Stomach (tissue), 9 donors: ENCODE results near the gene EVX1. TPM values are rescaled to one million over a fixed set of nuclear protein-coding genes. Genes with fewer than 3 reads are reported as not detected.

Experiments used
- DNase-seq, 2 donors: peaks; one replicate each; pipeline versions ENCODE4 v3.0.0 to v3.0.0-alpha.2; 2013 to 2019
- H3K27ac ChIP-seq, 5 donors: fragments of 200-600 bp in 4 of 5; sonication (generic) in 4 of 5; one replicate each; pipeline ENCODE4 v1.5.1; 2013 to 2019; ENCODE audit warnings: mild to moderate bottlenecking in 1 of 5, moderate library complexity in 1 of 5
- H3K27me3 ChIP-seq, 3 donors: fragments of 200-600 bp; sonication (generic); one replicate each; pipeline ENCODE4 v1.5.1; 2017 to 2019; ENCODE audit warnings: mixed run types in 1 of 3
- H3K36me3 ChIP-seq, 4 donors: fragments of 200-600 bp; sonication (generic); 1 replicate in 3 of 4; 2 replicates in 1 of 4; pipeline ENCODE4 v1.5.1; 2016 to 2019
- H3K4me1 ChIP-seq, 4 donors: fragments of 200-600 bp; sonication (generic); one replicate each; pipeline ENCODE4 v1.5.1; 2016 to 2019
- H3K4me3 ChIP-seq, 4 donors: fragments of 200-600 bp; sonication (generic) in 3 of 4; one replicate each; pipeline ENCODE4 v1.5.1; 2016 to 2019; ENCODE audit warnings: mild to moderate bottlenecking in 1 of 4
- H3K9me3 ChIP-seq, 4 donors: fragments of 200-600 bp; sonication (generic); one replicate each; pipeline ENCODE4 v1.5.1; 2016 to 2019
- EP300 ChIP-seq: sonication (generic); formaldehyde crosslinking; IDR thresholded peaks from one replicate; pipeline ENCODE4 v1.6.1; 2017; ENCODE audit warnings: antibody characterized with exemption
- POLR2A ChIP-seq, 4 donors: fragments of 450-650 bp; IDR thresholded peaks; one replicate each; pipeline ENCODE4 v1.6.1; 2016; ENCODE audit warnings: antibody characterized with exemption in 4 of 4, control low read depth in 2 of 4, mild to moderate bottlenecking in 1 of 4, moderate library complexity in 1 of 4
- POLR2AphosphoS5 ChIP-seq, 3 donors: sonication (generic); formaldehyde crosslinking; IDR thresholded peaks; one replicate each; pipeline ENCODE4 v1.6.1; 2016; ENCODE audit warnings: antibody characterized with exemption in 3 of 3
- WGBS, 5 donors: extraction: QIAGEN DNeasy Blood & Tissue Kit in 3 of 5; methylation state at CpG; one replicate each; pipeline versions ENCODE4 v1.1.5 to v1.1.7; 2013 to 2018; 5-methylcytosine and 5-hydroxymethylcytosine counted together
- intact Hi-C: fragments of 100-400 bp; cut with DNase I; formaldehyde crosslinking; loops from one replicate; pipeline ENCODE4 v1.15.1; 2023; ENCODE audit warnings: low total_unique reads
- polyA plus RNA-seq, 3 donors: library from polyadenylated mRNA; stranded (reverse); fragments of 200-250 nt; gene quantifications; one replicate each; pipeline ENCODE4 v1.2.3, GENCODE V29; 2013
- total RNA-seq, 5 donors: library from RNA; depleted of rRNA; stranded (reverse); fragments of >200 nt; gene quantifications; one replicate each; pipeline versions ENCODE4 v1.1.0 to v1.2.3, GENCODE V29; 2014 to 2016
- TF ChIP-seq, protein P1 (sequence below), 7 experiments: fragments of 450-650 bp in 4 of 7; fragments of 200-600 bp in 3 of 7; sonication (generic) in 3 of 7; IDR thresholded peaks; one replicate each; pipeline ENCODE4 v1.5.1; 2016 to 2019; ENCODE audit warnings: antibody characterized with exemption in 7 of 7, control low read depth in 2 of 7, mild to moderate bottlenecking in 1 of 7
- donor health status: healthy with polysubstance abuse.
- donor health status: Bipolar disorder and iron deficiency.
- donor health status: healthy.

EVX1 gene
- total and polyA plus RNA-seq, 8 donors, result not detected

DNA sequence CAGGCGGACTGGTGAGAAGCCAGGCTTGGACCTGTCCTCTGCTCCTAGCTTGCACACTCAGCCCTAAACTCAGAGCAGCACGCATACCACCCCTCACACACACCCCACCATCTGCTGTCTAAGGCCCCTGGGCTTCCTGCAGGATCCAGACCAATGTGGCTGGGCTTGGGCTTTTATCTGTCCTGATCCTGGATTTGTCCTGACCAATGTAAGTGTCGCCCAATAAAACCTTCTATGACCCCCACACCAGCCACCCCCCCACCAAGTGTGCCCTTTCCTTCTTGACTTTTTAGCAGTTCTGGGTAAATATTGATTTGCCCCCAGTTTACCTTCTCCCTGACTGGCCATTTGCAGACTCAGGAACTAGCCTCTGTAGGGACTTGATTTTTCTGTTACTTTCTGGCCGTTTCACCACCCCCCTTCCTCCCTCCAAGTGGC lies 41.0 kb upstream of the EVX1 start:
- no peak for DNase-seq
- TF ChIP-seq, protein P1, sequence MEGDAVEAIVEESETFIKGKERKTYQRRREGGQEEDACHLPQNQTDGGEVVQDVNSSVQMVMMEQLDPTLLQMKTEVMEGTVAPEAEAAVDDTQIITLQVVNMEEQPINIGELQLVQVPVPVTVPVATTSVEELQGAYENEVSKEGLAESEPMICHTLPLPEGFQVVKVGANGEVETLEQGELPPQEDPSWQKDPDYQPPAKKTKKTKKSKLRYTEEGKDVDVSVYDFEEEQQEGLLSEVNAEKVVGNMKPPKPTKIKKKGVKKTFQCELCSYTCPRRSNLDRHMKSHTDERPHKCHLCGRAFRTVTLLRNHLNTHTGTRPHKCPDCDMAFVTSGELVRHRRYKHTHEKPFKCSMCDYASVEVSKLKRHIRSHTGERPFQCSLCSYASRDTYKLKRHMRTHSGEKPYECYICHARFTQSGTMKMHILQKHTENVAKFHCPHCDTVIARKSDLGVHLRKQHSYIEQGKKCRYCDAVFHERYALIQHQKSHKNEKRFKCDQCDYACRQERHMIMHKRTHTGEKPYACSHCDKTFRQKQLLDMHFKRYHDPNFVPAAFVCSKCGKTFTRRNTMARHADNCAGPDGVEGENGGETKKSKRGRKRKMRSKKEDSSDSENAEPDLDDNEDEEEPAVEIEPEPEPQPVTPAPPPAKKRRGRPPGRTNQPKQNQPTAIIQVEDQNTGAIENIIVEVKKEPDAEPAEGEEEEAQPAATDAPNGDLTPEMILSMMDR (IDR thresholded peaks at IDR 0.05), result no peak
- TF ChIP-seq POLR2AphosphoS5 (IDR thresholded peaks at IDR 0.05), result no peak
- TF ChIP-seq EP300, result no peak
- TF ChIP-seq POLR2A (IDR thresholded peaks at IDR 0.05), result no peak
- peak overlapping the region in 2 of 4 donors; percentile 5 to 50 for H3K4me3 ChIP-seq
- H3K36me3 ChIP-seq, result no peaks in the 10 kb centered on the region
- H3K27ac ChIP-seq, result no peak overlapping the region
- 10 to 18% (median 11%) methylated on average over 4 of the region's 4 CpGs for WGBS, 5 donors
- peaks cover 0 to 7% (median 0%) of the 10 kb centered on the region in 4 donors for H3K9me3 ChIP-seq
- intact Hi-C loops, result loop anchor here (10.0 kb wide), 3 partner anchors 373 to 813 kb away; no protein-coding TSS in a partner anchor
- peaks cover 39 to 61% (median 52%) of the 10 kb centered on the region in 4 donors for H3K4me1 ChIP-seq
- peaks cover 63 to 100% (median 96%) of the 10 kb centered on the region in 3 donors for H3K27me3 ChIP-seq

DNA sequence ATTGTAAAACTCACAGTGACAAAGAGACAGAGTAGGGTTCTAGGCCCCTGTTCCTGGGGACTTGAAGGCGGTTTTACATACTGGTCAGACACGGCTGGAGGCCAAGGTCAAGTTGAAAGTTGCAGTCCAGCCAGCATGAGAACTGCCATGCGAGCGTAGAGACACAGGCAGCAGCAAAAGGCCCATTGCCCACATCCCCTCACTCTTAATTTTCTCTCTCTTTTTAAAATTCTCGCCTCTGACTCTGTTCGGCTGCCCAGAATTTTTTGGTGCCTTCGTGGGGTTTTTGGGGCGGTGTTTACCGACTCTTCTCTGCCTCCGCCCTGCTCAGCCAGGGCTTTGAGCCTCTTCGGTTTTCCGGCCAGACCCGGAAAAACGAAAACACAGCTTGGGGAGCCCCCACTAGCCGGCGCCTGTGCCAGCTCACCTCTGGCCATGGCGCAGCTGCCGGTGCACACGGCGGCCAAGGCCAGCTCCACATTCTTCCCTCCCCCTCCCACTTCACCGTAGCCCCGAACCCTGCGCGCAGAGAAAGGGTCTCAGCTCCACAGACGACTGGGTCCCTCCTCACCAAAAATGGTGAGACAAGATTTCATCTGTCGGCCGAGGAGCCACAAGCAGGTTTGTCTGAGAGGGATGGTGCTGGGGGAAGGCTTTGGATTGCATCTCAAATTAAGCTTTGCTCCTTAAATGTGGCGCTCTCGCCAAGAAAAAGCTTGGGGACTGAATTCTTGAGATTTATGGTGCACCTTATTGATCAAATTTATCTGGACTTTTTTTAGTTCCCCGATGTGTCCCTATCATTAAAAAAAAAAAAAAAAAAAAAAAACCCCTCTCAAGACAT lies 40.4 kb upstream of the EVX1 start:
- 16 to 27% (median 19%) methylated on average over 29 to 30 of the region's 30 CpGs for WGBS, 5 donors
- no peak for TF ChIP-seq POLR2A (IDR thresholded peaks at IDR 0.05)
- no peak for TF ChIP-seq POLR2AphosphoS5 (IDR thresholded peaks at IDR 0.05)
- no peak for DNase-seq
- intact Hi-C loops, result loop anchor here (10.0 kb wide), 3 partner anchors 373 to 813 kb away; no protein-coding TSS in a partner anchor
- Histone ChIP-seq H3K27ac (no peak overlapping the region), H3K4me3 (no peak overlapping the region), H3K9me3 (peaks cover 0 to 7% (median 0%) of the 10 kb centered on the region in 4 donors), H3K4me1 (peaks cover 39 to 61% (median 52%) of the 10 kb centered on the region in 4 donors), H3K36me3 (no peaks in the 10 kb centered on the region), H3K27me3 (peaks cover 64 to 100% (median 96%) of the 10 kb centered on the region in 3 donors)

DNA sequence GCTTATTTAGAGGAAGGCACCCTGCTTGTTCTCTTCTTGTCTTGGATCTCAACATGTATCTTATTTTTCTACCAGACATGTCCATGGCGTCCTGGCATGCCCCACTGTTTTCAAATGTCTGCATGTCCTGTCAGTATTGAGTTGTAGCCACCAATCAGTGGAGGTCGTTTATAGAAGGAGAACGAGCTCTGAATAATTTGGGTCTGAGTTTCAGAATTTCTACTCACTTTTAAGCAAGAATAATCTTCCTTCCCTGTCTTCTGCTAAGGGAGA lies 39.8 kb upstream of the EVX1 start:
- Histone ChIP-seq H3K4me3 (no peak overlapping the region), H3K9me3 (peaks cover 0 to 7% (median 0%) of the 10 kb centered on the region in 4 donors), H3K27ac (no peak overlapping the region), H3K36me3 (no peaks in the 10 kb centered on the region), H3K4me1 (peaks cover 39 to 61% (median 52%) of the 10 kb centered on the region in 4 donors), H3K27me3 (peaks cover 63 to 100% (median 96%) of the 10 kb centered on the region in 3 donors)
- 4 to 16% (median 11%) methylated on average over 3 of the region's 3 CpGs for WGBS, 5 donors
- intact Hi-C loops, result loop anchor here (10.0 kb wide), 3 partner anchors 372 to 812 kb away; no protein-coding TSS in a partner anchor
- no peak for TF ChIP-seq EP300
- TF ChIP-seq POLR2A (IDR thresholded peaks at IDR 0.05), result no peak
- no peak for TF ChIP-seq POLR2AphosphoS5 (IDR thresholded peaks at IDR 0.05)
- TF ChIP-seq, protein P1 (IDR thresholded peaks at IDR 0.05), result no peak
- no peak for DNase-seq

DNA sequence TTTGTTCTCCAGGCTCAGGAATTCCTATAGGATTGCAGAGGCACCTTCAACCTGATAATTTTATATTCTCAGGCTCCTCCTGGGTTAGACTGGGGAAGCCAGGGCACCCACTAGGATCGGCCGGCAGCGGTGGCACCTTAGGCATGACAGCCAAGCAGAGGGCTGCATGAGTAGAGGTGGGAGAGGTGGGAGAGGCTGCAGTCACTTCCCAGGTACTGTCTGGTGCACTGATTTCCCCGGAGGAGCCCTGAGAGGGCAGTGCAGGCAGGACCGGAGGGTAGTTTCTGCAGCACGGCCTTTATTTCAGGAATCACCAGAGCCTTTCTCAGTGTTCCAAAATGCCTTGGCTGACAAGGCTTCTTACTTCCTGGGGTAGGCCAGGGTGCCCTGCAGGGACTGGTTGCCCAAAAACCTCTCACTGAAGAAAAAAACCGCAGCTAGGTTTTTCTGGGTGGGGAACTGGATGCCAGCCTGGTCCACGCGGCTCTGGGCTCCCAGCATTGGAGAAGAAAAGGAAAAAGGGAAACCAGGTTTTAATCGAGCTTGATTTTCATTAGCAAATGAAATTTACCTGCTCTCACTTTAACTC lies 39.1 kb upstream of the EVX1 start:
- Histone ChIP-seq H3K4me1 (peaks cover 39 to 56% (median 47%) of the 10 kb centered on the region in 4 donors), H3K9me3 (peaks cover 0 to 7% (median 0%) of the 10 kb centered on the region in 4 donors), H3K27ac (no peak overlapping the region), H3K4me3 (no peak overlapping the region), H3K36me3 (no peaks in the 10 kb centered on the region), H3K27me3 (peaks cover 56 to 100% (median 95%) of the 10 kb centered on the region in 3 donors)
- WGBS, 5 donors, result 10 to 16% (median 14%) methylated on average over 9 to 10 of the region's 10 CpGs
- intact Hi-C loops, result loop anchor here (10.0 kb wide), 3 partner anchors 371 to 811 kb away; no protein-coding TSS in a partner anchor
- DNase-seq, result no peak
- TF ChIP-seq POLR2A (IDR thresholded peaks at IDR 0.05), result no peak
- TF ChIP-seq POLR2AphosphoS5 (IDR thresholded peaks at IDR 0.05), result no peak
- TF ChIP-seq EP300, result no peak
- TF ChIP-seq, protein P1 (IDR thresholded peaks at IDR 0.05), result no peak
